ENCODE data around the gene DDX50.

Gene DDX50

DNA sequence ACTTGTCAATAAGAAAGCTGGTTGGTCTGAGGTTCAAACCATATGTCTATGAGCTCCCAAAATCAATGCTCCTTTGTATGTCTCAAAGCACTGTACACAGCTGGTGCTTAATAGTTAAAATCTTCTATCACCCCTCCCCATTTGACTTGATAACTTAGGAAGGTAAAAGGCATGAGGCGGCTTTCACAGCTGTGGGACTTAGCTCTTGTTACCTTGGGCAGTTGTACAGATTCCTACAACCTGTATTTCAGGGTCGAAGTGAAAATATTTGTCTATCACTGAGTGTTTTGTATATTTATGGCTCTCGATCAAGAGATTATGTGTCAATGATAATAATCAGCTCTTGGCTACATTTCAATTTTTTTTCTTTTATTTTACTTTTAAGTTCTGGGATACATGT lies 86.5 kb downstream of the DDX50 start:
- DNase-seq (ENCODE audit: low read depth) = no peak

DNA sequence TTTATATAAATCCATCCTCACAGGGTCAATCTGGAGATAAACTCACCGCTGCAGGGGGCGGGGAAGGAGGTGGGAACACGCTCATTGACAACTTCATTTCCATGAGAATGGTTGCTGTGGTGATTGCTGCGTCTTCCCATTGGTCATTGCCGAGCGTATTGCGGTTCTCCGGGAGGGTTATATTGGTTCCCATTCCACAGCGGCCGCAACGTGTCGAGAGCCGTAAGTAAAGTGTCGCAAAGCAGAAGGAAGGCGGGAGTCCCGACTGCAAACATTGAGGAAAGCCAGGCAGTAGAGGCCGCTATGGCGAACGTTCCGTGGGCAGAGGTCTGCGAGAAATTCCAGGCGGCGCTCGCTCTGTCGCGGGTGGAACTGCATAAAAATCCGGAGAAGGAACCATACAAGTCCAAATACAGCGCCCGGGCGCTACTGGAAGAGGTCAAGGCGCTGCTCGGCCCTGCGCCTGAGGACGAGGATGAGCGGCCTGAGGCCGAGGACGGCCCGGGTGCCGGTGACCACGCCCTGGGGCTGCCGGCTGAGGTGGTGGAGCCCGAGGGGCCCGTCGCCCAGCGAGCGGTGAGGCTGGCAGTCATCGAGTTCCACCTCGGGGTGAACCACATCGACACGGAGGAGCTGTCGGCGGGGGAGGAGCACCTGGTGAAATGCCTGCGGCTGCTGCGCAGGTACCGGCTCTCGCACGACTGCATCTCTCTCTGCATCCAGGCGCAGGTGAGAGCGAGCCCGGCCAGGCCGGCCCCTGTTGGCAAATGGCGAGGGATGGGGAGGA lies 87.6 kb downstream of the DDX50 start, which contains the start of gene KIFBP:
Gene KIFBP, plus strand, starts transcription at position 274 of the 787 bp plus-strand sequence. Its CDS starts 30 bp downstream, at position 304.
- peak; percentile 74 for DNase-seq (ENCODE audit: low read depth)

GRCh38 chr10:68989317-68989990 lies 88.3 kb downstream of the DDX50 start:
- DNase-seq (ENCODE audit: low read depth) = no peak

DNA sequence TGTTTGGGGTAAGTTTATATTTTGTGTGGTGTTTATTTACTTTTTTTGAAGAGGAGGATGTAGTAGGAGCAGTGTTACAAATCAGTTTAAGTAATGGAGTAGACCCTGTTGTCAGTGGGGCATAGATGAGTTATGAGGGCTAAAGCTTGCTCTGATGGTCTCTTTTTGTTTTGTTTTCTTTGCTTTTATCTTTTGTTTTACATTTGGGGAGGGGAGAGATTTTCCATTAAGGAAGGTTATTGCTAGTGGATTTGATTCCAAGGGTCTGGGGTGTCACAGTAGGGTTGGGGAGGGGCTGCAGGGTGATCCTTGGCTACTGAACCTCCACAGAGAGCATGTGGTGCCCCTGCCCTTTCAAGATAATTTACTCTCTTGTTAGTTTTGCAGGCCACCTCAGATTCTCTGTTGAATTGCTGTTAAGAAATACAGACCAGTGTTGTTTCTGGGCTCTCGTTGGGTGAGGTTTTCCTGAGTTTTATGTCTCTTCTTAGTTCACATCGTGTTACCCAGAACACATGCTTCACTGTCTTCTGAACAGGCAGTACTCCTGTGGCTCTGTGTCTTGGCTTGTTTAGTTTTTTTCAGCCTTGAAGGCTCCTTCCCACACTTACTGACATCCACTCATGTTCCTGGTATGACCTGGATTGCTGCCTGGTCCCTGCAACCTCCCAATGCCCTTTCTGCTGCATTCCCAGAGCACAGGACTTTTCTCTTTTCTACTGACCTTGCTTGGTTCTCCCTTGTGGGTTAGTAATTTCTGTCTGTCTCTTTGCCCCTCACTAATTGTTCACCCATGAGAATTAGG lies 91.7 kb downstream of the DDX50 start:
- no peak for DNase-seq (ENCODE audit: low read depth)

Measured in HS-27A (cell line).